Breast epithelium (tissue), 3 donors: ENCODE results near the gene P2RY12.

ENCODE experiments used
- CTCF ChIP-seq, 3 donors: fragments of 450-650 bp; IDR thresholded peaks; one replicate each; pipeline ENCODE4 v1.5.1; 2016 to 2017; ENCODE audit warnings: antibody characterized with exemption in 3 of 3, mild to moderate bottlenecking in 3 of 3, moderate library complexity in 3 of 3
- POLR2A ChIP-seq: fragments of 450-650 bp; IDR thresholded peaks from one replicate; pipeline ENCODE4 v1.6.1; 2016; ENCODE audit warnings: antibody characterized with exemption, mild to moderate bottlenecking, moderate library complexity
- POLR2AphosphoS5 ChIP-seq, 3 donors: sonication (generic); formaldehyde crosslinking; IDR thresholded peaks; one replicate each; pipeline ENCODE4 v1.6.1; 2017; ENCODE audit warnings: antibody characterized with exemption in 3 of 3

- TF ChIP-seq CTCF (IDR thresholded peaks at IDR 0.05) (no peak), POLR2A (no peak), POLR2AphosphoS5 (IDR thresholded peaks at IDR 0.05) (no peak)
These were observed 10.1 kb upstream of the P2RY12 start for GRCh38 chr3:151394611-151395010.
